NCI-H187 treated with DMSO at 0.1 percent for 48 hours (cell line): ENCODE measurements around the gene MRPL43.

Experiments
- DNase-seq: peaks from one replicate; lab custom pipeline; 2025; lab: John Stamatoyannopoulos, UW

MRPL43 gene

DNA sequence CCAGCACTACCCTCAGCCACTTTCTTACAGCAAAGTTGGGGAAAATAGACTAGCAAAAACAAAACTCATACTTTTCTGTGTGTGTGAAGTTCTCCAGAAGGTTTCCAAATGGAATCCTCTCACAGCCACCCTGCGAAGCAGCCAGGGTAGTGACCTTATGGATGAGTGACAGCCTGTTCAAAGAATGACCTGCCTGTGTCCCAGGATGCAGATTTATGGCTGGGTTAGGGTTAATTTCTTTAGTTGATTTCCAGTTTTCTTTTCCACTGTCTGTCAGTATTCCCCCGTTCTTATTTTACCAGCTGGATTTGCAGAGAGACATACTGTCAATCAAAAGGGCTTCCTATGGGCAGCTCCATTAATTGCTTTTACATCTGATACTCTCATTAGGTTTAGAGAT, 20.4 kb downstream of the MRPL43 start:
- no peak for DNase-seq

DNA sequence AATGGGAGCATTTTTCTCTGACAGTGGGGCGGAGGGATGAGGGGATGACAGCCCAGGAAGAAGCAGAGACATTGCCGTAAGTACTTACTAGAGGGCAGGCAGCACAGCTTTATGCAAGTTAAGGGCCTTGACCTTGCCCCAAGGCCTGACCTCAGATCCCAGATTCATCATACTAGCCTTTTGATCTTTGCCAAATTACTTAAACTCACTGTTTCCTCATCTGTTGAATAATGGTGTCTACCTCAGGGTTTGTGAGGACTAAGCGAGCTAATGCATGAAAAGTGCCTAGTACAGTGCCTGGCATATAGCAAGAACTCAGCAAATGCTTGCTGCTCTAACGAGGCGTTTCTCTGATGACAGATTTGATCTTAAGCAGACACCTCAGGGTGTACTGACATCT, 21.5 kb downstream of the MRPL43 start:
- no peak for DNase-seq

DNA sequence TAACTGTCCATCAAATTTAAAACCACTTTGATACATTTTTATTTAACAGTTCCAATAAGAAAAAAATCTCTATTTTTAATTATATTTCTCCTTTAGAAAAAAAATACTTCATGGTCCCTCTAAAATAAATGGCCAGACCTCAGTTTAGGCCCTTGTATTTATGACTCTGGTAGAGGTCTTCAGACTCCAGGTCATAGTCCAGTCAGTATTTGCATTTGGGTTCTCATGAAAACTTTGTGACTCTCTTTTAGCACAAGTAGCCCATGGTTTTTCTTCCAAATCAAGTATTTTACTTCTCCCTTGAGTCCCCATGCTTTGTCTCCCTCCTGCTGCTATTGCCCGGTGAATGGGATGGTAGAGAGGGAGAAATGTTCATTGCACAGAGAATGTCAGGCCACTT, 23.5 kb downstream of the MRPL43 start:
- no peak for DNase-seq

DNA sequence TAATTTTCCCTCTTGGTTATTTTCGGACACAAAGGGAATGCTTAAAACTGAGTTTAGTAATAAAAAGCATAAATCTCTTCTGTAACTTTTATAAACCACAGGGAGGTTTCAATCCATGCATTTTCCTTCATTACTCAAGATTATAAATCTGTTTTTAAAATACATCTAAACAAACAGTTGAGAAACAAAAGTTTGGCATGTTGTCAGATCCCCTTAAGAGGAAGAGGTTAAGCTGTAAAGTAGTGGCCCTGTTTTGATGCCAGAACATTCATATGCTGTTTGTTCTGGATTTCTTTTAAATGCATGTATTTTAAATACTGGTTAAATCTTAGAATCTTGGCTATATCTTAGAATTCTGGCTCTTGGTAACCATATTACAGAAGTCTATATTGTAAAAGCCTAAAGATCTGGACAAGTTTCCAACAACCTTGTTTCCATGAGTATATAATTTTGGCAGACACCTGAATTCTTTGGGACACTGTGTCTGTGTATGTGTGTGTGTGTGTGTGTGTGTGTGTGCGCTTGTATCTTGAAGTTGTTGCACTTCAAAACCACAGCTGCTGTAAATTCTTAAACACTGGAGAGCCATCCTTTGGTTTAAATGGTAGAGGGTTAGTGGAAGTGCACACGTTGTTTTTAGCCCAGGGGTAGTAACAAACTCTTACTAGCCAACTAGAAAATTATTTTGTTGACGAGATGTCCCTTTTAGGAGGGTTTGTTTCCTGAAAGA, 24.8 kb downstream of the MRPL43 start:
- DNase-seq: no peak

DNA sequence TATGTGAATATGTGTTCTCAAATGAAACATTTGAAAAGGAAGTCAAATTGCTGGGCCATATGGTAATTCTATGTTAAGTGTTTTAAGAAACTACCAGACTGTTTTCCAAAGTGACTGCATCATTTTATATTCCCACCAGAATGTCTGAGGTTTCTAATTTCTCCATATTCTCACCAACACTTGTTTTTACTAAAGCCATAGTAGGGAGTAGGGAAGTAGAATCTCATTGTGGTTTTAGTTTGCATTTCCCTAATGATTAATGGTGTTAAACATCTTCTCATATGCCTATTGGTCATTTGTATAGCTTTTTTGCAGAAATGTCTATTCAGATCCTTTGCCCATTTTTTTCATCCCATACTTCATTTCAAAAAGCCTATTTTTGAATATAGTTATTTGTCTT, 27.0 kb downstream of the MRPL43 start:
- DNase-seq: no peak

DNA sequence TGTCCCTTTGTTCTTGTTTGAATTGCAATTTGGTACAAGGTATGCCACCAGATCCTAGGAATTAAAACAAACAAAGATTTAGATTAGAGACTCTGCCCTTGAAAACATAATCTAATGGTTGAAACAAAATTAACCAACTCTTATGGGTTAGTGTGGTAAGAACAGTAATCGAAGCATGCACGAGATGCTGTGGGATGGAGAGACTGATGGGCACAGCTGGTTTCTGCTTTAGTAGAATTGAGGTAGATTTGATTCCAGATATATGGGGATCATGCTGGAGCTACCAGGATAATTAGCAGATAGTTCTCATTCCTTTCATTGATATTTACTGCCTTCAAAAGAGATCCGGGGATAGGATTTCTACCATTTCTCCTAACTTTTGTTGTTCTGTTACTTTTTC, 38.4 kb downstream of the MRPL43 start:
- DNase-seq: no peak

DNA sequence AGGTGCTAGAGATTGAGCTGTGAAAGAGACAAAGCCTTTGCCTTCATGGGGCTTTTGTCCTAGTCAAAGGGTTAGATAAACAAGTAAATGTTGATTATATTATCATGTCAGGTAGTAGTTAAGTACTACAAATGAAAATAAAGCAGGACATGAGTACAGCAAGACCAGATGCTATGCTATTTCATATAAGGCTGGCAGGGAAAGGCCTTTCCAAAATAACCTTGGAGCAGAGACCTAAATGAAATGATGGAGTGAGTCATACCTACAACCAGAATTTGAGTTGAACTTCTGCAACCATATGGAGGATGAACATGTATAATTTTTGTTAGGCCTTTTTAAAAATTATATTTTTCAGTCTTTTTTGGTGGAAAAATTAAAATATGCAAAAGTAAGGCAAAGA, 41.5 kb downstream of the MRPL43 start:
- no peak for DNase-seq

DNA sequence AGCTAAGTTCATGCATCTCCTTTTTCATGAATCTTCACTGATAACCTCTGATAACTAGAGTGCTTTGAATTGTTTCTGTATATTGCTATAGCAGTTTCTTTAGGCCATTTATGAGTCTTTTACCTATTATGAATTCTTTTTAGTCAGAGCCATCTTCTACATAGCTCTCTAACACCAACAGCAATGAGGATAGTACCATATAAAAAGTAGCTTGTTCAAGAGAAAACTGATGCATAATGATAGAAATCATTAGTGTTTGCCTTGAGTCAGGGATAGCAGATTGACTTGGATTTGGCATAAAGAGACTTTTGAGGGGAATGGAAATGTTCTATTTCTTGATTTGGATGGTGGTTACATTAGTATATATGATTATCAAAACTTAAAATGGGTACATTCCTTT, 43.8 kb downstream of the MRPL43 start:
- DNase-seq: no peak

DNA sequence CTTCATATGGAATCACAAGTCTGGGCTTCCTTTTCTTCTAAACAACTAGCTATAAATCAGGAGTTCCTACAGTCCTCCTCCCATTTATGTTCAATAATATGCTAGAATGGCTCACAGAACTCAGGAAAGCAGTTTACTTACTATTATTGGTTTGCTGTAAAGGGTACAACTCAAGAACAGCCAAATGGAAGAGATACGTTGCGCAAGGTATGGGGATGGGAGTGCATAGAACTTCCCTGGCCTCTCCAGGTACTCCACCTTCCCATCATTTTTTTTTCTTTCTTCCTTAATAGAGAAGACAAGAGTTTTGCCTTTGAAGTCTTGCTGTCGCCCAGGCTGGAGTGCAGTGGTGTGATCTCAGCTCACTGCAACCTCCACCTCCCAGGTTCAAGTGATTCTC, 45.1 kb downstream of the MRPL43 start:
- DNase-seq: no peak

DNA sequence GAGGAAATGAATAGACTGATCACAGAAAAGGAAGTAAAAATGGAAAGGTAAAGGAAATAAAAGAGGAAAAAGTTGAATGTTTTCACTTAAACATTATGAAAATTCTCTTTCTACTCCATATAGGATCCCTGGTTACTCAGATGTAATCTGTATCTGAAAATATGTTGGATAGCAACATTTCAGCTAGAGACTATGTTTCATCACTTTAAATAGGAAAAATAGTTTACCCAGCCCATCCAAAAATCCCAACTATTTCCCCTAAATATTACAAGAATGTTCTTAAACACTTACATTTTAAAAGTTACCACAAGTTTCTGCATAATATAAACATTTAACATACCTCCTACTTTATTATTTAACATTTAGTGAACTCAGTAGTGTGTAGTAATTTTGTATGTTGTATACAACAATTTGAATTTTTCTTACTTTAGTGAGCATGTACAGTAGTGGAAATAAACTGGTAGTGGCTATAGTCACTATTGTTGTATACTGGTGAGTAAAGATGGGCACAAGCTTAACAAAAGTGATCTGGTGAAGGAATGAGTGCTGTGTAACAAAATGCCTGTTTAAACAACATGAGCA, 47.4 kb downstream of the MRPL43 start:
- no peak for DNase-seq
